GM20000 (cell line): Measurements from ENCODE around the gene NFIB.

Experiments
- DNase-seq: peaks from one replicate; pipeline ENCODE4 v3.0.0; 2012; ENCODE audit warnings: low spot score
- TF ChIP-seq, protein P1 (sequence below): IDR thresholded peaks from 2 replicates; pipeline ENCODE4 v1.5.1; 2012; ENCODE audit warnings: mild to moderate bottlenecking, control low read depth; ENCODE audit errors: extremely low read depth, missing control alignments

NFIB gene

DNA sequence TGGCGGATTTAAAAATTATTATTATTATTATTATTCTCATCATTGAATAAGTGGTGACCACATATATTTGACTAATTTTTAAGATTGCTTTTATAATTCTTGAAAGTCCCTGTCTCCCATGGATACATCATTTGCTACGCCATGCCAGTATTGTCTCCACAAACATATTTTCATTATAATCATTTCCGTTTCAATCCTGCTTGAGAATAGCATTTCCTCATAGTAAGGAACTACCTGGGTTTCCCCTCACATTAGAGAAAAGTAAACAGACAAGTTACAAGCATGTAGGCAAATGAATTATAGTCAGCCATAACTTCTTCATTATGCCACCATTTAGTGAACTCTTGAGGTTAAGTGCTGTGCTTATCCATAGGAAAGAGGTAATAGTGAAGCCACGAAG lies 276.6 kb downstream of the NFIB start:
- DNase-seq: no peak
- TF ChIP-seq, protein P1, sequence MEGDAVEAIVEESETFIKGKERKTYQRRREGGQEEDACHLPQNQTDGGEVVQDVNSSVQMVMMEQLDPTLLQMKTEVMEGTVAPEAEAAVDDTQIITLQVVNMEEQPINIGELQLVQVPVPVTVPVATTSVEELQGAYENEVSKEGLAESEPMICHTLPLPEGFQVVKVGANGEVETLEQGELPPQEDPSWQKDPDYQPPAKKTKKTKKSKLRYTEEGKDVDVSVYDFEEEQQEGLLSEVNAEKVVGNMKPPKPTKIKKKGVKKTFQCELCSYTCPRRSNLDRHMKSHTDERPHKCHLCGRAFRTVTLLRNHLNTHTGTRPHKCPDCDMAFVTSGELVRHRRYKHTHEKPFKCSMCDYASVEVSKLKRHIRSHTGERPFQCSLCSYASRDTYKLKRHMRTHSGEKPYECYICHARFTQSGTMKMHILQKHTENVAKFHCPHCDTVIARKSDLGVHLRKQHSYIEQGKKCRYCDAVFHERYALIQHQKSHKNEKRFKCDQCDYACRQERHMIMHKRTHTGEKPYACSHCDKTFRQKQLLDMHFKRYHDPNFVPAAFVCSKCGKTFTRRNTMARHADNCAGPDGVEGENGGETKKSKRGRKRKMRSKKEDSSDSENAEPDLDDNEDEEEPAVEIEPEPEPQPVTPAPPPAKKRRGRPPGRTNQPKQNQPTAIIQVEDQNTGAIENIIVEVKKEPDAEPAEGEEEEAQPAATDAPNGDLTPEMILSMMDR: no peak

- no peak for DNase-seq
- TF ChIP-seq, protein P1: no peak
These were observed 280.9 kb downstream of the NFIB start for GRCh38 chr9:14033067-14033466.
